Measurements from ENCODE around the gene TPRG1L. TPM values are rescaled to one million over a fixed set of nuclear protein-coding genes. Genes with fewer than 3 reads are reported as not detected.

Gene TPRG1L
- total and polyA plus RNA-seq, 10 donors = 19.9 to 45.9 (median 31.5) TPM

- H3K27ac ChIP-seq = no peak overlapping the region
- H3K36me3 ChIP-seq = peaks cover 0 to 100% (median 96%) of the 10 kb centered on the region in 6 donors
- no peak for TF ChIP-seq CTCF (IDR thresholded peaks at IDR 0.05 in 8 of 11, conservative IDR thresholded peaks at IDR 0.05 in 3 of 11)
- TF ChIP-seq POLR2A (IDR thresholded peaks at IDR 0.05) = no peak
- TF ChIP-seq POLR2AphosphoS5 (IDR thresholded peaks at IDR 0.05) = peak in 1 of 3 donors; percentile 15
- intact Hi-C loops (cut with DNase I; ENCODE audit: low total_unique reads) = no loop called here
- H3K9me3 ChIP-seq = no peaks in the 10 kb centered on the region
- no peaks in the 10 kb centered on the region for H3K27me3 ChIP-seq (replicated peaks in 1 of 7)
- peaks cover 0 to 7% (median 3%) of the 10 kb centered on the region in 6 donors for H3K4me1 ChIP-seq
- no peak overlapping the region for H3K4me3 ChIP-seq
- WGBS, 5 donors = 91 to 97% (median 95%) methylated on average over 22 of the region's 22 CpGs
- peak; percentile 42 for DNase-seq
Measured at GRCh38 chr1:3634059-3634800, 9.4 kb downstream of the TPRG1L start.

GRCh38 chr1:3636080-3636479 is 11.3 kb downstream of the TPRG1L start:
- Histone ChIP-seq H3K27ac (no peak overlapping the region), H3K9me3 (no peaks in the 10 kb centered on the region), H3K4me1 (no peaks in the 10 kb centered on the region), H3K4me3 (no peak overlapping the region), H3K36me3 (peaks cover 0 to 100% (median 91%) of the 10 kb centered on the region in 6 donors), H3K27me3 (replicated peaks in 1 of 7) (no peaks in the 10 kb centered on the region)
- no peak for TF ChIP-seq POLR2A (IDR thresholded peaks at IDR 0.05)
- no peak for TF ChIP-seq CTCF (IDR thresholded peaks at IDR 0.05 in 8 of 11, conservative IDR thresholded peaks at IDR 0.05 in 3 of 11)
- TF ChIP-seq POLR2AphosphoS5 (IDR thresholded peaks at IDR 0.05) = no peak
- DNase-seq = peak; percentile 29
- intact Hi-C loops (cut with DNase I; ENCODE audit: low total_unique reads) = no loop called here
- 90 to 99% (median 96%) methylated on average over 12 to 14 of the region's 14 CpGs for WGBS, 5 donors

GRCh38 chr1:3636531-3636930 is 11.7 kb downstream of the TPRG1L start:
- no peaks in the 10 kb centered on the region for H3K9me3 ChIP-seq
- TF ChIP-seq POLR2AphosphoS5 (IDR thresholded peaks at IDR 0.05) (no peak), CTCF (IDR thresholded peaks at IDR 0.05 in 8 of 11, conservative IDR thresholded peaks at IDR 0.05 in 3 of 11) (no peak), POLR2A (IDR thresholded peaks at IDR 0.05) (no peak)
- peaks cover 0 to 100% (median 89%) of the 10 kb centered on the region in 6 donors for H3K36me3 ChIP-seq
- H3K27ac ChIP-seq = no peak overlapping the region
- H3K4me3 ChIP-seq = no peak overlapping the region
- no peaks in the 10 kb centered on the region for H3K4me1 ChIP-seq
- no peaks in the 10 kb centered on the region for H3K27me3 ChIP-seq (replicated peaks in 1 of 7)
- intact Hi-C loops (cut with DNase I; ENCODE audit: low total_unique reads) = no loop called here
- 95 to 99% (median 97%) methylated on average over 11 of the region's 11 CpGs for WGBS, 5 donors
- peak; percentile 34 for DNase-seq

GRCh38 chr1:3638027-3638426 is 13.2 kb downstream of the TPRG1L start:
- H3K36me3 ChIP-seq = peaks cover 0 to 100% (median 78%) of the 10 kb centered on the region in 6 donors
- no peak overlapping the region for H3K27ac ChIP-seq
- intact Hi-C loops (cut with DNase I; ENCODE audit: low total_unique reads) = no loop called here
- TF ChIP-seq POLR2AphosphoS5 (IDR thresholded peaks at IDR 0.05) = peak in 1 of 3 donors; percentile 34
- TF ChIP-seq CTCF (IDR thresholded peaks at IDR 0.05 in 8 of 11, conservative IDR thresholded peaks at IDR 0.05 in 3 of 11) = no peak
- peak; percentile 41 for DNase-seq
- H3K4me3 ChIP-seq = no peak overlapping the region
- H3K4me1 ChIP-seq = no peaks in the 10 kb centered on the region
- WGBS, 5 donors = 87 to 97% (median 94%) methylated on average over 11 to 12 of the region's 12 CpGs
- H3K27me3 ChIP-seq (replicated peaks in 1 of 7) = no peaks in the 10 kb centered on the region
- no peaks in the 10 kb centered on the region for H3K9me3 ChIP-seq

Data from spleen (tissue), 11 donors.